Stimulated activated CD4-positive, alpha-beta T cell treated with anti-CD3 and anti-CD28 coated beads, Interleukin-4, amount 100 ng/mL, for 1 hour (primary cell): ENCODE data around the gene FZD2.
"Not testable (repeated sequence)": the region's sequence is repeated elsewhere in the genome, so short reads cannot be mapped to it uniquely, and the experiment has no call there.

ENCODE experiments used
- DNase-seq: peaks from one replicate; pipeline ENCODE4 v3.0.0-alpha.2; 2020

Gene FZD2

GRCh38 chr17:44547625-44548267, 9.5 kb upstream of the FZD2 start:
- no peak for DNase-seq

- no peak for DNase-seq
Observed at GRCh38 chr17:44548376-44549230, 8.7 kb upstream of the FZD2 start.

- DNase-seq, result no peak
Observed at GRCh38 chr17:44549686-44550085, 7.6 kb upstream of the FZD2 start.

GRCh38 chr17:44552361-44552760, 4.9 kb upstream of the FZD2 start:
- no peak for DNase-seq

- DNase-seq, result no peak
Observed at GRCh38 chr17:44555099-44555498, 2.2 kb upstream of the FZD2 start.

- DNase-seq, result no peak
Observed at GRCh38 chr17:44556166-44556831, 985 bp upstream of the FZD2 start.

GRCh38 chr17:44557651-44558285, 484 bp downstream of the FZD2 start:
- DNase-seq, result peak; percentile 43

- no peak for DNase-seq
Observed at GRCh38 chr17:44558334-44558709, 1.0 kb downstream of the FZD2 start.

GRCh38 chr17:44558710-44559633, 1.7 kb downstream of the FZD2 start:
- DNase-seq, result no peak

- no peak for DNase-seq
Observed at GRCh38 chr17:44559634-44560554, 2.6 kb downstream of the FZD2 start.

- no peak for DNase-seq
Observed at GRCh38 chr17:44561237-44561623, 3.9 kb downstream of the FZD2 start.

- no peak for DNase-seq
Observed at GRCh38 chr17:44564429-44564828, 7.1 kb downstream of the FZD2 start.

- no peak for DNase-seq
Observed at GRCh38 chr17:44565866-44566443, 8.7 kb downstream of the FZD2 start.

- DNase-seq, result not testable (repeated sequence)
Observed at GRCh38 chr17:44568311-44568944, 11.1 kb downstream of the FZD2 start.

GRCh38 chr17:44568945-44569858, 11.9 kb downstream of the FZD2 start:
- no peak for DNase-seq

GRCh38 chr17:44572801-44573200, 15.5 kb downstream of the FZD2 start:
- DNase-seq, result no peak

GRCh38 chr17:44575403-44575802, 18.1 kb downstream of the FZD2 start:
- no peak for DNase-seq

- no peak for DNase-seq
Observed at GRCh38 chr17:44578947-44579346, 21.7 kb downstream of the FZD2 start.

- DNase-seq, result no peak
Observed at GRCh38 chr17:44581868-44582267, 24.6 kb downstream of the FZD2 start.
